HUDEP-2 (cell line): ENCODE results near the gene TMUB1.
A peak's percentile ranks its signal among the peaks of the same experiment; 100 is the strongest.

Experiments used
- DNase-seq, 76 experiments: peaks; one replicate each; lab custom pipeline; 2025; ENCODE audit not compliant: unreplicated experiment in 76 of 76; lab: John Stamatoyannopoulos, UW

The TMUB1 gene

DNA sequence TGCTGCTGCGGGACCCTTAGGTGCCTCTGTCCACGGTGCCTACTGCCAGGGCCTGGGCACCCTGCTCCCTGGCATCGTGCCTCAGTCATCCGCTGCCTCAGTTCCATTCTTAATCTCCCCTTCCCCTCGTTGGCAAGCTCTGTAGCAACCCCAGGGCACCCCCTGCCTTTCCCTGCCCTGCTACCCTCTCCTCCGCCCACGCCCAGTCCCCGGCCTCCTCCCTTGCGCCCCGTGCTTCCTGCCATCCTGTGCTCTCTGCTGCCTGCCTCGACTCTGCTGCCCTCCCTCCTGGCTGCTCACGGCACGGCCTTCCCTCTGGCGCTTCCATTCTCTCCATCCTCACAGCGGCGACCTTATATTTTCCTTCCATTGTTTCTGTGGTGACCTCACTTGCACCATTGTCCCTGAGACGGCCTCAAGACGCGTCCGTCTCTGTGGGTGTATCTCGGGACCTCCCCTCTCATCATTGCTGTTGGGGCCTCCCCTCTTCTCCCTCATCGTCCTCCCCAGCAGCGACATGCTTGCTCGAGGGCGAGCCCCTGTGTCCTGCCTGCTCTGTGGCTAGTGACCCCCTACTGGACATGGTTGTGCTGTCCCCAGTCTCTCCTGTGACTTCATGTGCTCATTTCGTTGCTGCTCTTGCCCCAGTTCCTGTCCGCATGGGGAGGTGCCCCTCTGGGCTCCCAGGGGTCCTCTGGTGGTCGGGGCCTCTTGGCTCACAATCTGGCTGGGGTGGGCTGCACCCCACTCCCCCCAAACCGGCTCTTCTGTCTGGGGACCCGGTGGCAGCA, 38.3 kb upstream of the TMUB1 start:
- no peak for DNase-seq

DNA sequence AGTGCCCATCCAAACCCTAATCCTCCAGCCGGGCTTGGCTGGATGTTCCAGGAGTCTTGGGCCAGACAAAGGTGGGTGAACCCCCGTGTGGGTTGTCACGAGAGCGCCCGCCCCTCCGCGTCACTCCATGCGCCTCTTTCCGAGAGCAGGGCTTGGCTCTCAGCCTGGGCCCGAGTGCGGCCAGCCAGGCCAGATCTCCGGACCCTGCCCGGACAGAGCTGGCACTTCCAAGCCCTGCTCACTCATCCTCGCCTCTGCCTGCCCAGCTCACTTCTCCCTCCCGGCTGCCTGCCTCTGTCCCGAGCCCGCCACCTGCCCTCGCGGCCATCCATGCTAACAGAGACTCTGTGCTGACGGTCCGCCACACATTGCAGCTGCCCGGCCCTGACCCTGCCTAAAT, 37.6 kb upstream of the TMUB1 start:
- no peak for DNase-seq

DNA sequence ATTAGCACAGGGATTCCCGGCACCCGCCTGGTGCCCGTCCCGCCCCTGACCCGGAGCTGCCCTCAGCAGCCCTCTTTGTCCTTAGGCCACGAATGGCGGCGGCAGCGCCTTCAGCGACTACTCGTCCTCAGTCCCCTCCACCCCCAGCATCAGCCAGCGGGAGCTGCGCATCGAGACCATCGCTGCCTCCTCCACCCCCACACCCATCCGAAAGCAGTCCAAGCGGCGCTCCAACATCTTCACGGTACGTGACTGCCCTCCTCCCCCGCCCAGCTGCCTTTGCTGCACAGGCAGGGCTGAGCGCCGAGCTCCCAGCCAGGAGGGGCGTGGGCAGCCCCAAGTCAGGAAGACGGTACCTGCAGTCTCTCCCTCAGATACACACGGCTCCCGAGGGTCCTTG, 36.6 kb upstream of the TMUB1 start:
- no peak for DNase-seq

DNA sequence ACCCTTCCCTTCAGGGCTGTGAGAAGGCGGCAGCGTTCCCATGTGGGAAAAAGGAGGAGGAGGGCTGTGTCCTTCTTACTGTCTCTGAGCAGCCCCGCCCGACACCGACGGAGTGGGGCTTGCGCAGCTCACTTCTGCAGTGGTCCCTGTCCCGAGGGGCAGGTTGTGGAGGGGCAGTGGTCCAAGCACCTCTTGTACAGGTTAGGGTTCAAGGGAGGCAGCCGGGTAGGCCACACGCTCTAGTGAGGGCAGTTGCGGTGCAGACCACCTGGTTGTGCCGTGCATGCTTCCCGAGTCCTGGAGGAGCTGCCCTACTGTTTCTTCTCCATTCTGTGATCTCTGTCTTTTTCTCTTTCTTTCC, 35.7 kb upstream of the TMUB1 start:
- DNase-seq = no peak

DNA sequence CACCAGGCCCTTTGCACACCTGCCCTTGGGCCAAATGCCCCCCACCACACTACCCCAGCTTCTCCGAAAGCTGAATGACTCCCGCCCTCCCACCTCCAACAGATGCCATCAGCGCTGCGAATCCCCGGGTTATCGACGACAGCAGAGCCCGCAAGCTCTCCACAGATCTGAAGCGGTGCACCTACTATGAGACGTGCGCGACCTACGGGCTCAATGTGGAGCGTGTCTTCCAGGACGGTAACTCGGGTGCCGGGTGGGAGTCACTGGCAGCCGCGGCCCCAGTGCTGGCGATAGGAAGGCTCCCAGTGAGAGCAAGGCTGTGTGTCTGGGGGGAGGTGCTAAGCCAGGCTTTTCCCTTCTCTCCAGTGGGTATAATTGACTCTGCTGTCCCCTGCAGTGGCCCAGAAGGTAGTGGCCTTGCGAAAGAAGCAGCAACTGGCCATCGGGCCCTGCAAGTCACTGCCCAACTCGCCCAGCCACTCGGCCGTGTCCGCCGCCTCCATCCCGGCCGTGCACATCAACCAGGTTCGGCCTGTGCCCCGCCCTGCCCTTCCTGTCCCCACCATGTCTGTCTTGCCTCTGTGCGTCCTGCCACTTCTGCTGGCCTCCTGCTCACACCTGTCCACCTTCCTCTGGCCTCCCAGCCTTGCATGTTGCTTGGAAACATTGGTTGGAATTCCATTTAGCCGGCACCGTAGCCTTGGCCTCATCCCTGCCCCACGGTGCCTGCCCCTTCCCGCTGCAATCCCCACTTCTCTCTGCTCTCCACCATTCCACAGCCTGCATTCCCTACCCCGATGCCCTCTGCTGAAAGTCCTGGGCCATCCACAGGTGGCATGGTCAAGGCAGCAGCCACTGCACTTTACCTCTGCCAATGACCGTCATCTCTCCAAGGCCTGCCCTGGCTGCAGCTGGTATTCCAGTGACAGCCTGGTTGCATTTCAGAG, 35.1 kb upstream of the TMUB1 start:
- no peak for DNase-seq

DNA sequence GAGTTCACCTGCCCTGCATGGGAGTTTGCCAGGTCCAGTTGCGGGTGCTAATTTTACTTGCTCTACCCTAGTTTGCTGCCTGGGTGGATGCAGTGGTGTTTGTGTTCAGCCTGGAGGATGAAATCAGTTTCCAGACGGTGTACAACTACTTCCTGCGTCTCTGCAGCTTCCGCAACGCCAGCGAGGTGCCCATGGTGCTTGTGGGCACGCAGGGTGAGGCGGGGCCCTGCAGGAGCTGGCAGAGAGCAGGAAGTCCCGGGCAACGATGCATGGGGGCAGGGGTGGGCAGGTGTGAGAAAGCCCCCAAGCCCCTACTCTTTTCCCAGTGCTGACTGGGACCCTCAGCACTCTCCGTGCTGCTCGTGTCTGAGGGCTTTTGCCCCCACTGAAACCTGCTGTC, 34.3 kb upstream of the TMUB1 start:
- DNase-seq = no peak

DNA sequence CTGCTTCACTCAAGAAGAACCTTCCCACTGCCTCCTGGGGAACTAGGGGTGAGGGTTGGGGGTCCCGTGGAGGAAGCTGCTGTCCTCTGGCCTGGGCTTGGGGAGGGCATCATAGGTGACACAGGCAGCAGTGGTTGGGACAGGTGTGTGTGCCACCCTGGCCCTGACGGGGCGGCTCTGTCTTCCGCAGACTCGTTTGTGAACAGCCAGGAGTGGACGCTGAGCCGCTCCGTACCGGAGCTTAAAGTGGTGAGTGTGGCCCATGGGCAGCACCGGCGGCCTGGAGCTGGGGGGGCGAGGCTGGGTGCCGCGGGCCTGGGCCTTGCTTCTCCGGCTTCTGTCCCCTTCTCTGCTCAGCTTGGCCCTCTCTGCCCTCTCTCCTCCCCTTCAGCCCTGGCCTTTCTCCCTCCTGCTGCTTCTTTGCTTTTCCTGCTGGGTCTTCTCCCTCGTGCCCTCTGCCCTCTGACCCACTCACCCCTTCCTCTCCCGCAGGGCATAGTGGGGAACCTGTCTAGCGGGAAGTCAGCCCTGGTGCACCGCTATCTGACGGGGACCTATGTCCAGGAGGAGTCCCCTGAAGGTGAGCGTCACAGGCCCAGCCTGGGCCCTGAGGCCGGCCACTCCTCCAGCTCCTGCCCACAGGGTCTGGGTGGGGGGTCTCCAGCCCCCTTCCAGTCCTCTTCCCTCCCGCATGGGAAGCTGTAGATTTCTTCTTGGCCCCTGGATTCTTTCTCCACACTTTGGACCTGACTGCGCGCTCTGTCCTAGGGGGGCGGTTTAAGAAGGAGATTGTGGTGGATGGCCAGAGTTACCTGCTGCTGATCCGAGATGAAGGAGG, 33.5 kb upstream of the TMUB1 start:
- no peak for DNase-seq

DNA sequence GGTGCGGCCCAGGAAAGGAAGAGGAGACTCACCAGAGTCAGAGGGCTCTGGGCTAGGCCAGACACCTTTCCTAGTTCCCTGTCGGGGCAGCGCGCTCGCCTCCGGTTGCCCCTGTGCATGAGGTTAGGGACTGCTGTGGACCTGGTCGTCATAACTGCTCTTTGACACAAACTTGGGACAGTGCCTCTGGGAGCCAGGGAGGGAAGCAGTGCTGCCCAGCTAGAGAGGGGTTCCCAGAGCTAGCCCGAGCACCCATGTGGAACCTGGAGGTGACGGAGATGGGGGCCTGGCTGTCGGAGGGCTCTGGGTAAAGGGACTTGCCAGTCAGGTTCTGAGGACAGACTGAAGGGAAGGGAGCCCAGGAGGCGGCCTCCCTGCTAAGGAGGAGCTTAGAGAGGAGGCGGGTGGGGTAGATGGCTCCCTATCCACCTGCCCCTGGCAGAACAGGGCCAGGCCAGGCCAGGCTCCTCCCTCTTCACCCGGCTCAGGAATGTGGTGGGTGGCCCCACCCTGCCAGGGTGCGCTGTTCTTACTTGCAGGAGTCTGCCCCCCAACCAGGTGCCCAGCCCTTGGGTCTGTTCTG, 32.6 kb upstream of the TMUB1 start:
- DNase-seq = peak in 3 of 76 experiments; percentile 3 to 9 (median 4)

DNA sequence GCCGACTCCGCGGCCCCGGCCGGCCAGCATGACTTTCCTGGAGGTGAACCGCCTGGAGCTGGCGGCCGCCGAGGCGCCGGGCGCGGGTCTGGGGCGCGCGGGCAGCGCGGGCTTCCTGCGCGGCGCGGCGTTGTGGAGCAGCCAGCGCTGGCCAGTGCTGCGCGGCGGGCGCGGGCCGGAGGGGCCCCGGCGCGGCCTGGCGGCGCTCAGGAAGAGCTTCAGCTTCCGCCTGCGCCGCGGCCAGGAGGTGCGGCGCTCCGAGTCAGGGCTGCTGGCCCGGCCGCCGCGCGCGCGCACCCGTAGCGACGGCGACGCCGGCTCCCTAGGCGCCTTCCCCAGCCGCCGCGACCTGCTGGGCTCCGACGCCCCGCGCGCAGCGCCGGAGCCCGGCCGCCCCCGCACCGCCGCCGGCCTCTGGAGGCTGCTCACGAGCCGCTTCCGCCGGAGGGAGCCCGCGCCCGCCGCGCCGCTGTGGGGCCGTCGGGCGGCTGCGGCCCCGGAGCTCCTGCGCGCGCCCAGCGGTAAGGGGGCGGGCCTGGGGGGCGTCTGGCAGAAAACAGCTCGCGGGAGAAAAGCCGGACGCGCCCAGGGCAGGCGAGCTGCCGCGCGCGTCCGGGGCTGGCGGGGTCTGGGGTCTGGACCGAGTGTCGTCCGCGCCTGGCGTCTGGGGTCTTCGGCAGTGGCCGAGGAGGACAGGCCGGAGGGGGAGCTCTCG, 32.0 kb upstream of the TMUB1 start:
- DNase-seq = no peak

DNA sequence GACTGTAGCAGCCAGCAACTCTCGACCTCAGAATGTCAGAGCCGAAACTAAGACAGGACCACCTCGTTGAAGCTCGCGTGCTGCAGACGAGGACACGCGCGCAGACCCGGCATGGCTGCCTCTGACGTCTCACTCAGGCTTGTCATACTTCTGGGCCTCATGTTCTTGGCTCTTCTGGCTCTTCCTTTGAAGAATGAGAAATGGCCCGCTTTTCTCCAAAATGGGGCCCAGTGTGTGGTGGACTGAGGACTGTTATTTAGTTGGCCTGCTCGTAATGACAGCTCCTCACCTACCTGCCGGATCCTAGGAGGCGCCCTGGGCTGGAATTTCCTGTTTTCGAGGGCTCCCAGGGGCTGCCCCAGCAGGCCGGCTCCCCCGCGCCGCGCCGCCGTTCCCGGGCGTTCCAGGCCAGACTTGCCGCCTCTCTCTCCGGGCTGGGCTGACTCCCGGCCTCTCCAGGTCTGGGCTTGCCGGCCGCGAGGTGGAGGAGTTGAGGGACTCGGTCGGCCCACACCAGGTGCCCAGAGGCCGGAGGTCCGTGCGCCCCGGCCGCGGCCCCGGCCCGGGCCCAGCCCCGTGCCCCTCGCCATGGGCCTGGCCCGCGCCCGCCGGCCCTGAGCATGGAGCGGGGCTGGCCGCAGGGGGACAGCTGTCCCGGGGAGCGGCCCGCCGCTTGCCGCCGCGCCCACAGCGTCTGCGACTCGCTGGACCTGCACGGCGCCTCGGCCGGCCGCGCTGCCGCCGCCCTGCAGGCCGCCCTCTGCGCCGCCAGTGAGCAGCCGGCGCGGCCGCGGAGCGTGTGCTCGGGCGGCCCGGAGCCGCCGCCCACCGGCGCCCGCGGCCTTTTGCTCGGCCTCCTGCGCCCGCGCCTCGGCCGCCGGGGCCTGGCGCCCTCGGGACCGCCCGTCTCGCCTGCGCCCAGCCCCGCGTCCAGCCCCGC, 31.1 kb upstream of the TMUB1 start:
- DNase-seq = no peak

DNA sequence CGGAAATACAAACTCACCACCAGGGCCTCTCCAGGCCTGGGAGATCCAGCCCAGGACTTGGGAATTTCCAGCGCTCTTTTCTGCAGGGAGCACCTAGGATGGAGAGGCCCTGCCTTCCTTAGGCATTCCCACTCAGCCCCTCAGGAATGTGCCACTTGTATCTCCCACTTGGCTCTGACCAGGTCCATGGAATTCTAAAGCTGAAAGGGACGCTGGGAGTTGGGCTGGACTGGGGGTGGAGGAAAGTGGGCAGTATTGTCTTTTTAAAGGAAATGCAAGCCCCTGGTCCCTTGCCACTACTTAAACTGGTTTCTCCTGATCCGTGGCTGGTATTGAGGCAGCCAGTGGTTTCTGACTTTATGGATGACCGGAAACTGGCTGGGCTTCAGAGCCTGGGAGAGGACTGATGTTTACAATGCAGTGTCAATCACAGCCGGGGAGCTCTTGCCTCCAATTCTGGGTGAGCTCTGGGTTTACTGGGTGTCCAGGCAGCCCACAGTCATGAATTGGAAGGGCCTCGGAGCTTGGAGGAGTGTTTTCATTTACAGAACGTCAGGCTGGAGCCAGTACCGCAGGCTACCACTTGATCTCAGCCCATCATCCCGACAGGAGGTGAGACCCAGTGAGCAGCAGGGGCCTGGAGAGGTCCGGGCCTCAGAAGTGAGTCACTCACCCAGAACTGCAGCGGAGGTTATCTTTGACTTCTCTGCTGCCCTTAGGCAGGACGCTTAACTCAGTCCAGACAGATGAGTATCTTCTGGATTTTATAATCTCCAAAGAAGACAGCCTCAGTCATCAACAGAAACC, 30.3 kb upstream of the TMUB1 start:
- peak in 39 of 76 experiments; percentile 3 to 63 (median 25) for DNase-seq

DNA sequence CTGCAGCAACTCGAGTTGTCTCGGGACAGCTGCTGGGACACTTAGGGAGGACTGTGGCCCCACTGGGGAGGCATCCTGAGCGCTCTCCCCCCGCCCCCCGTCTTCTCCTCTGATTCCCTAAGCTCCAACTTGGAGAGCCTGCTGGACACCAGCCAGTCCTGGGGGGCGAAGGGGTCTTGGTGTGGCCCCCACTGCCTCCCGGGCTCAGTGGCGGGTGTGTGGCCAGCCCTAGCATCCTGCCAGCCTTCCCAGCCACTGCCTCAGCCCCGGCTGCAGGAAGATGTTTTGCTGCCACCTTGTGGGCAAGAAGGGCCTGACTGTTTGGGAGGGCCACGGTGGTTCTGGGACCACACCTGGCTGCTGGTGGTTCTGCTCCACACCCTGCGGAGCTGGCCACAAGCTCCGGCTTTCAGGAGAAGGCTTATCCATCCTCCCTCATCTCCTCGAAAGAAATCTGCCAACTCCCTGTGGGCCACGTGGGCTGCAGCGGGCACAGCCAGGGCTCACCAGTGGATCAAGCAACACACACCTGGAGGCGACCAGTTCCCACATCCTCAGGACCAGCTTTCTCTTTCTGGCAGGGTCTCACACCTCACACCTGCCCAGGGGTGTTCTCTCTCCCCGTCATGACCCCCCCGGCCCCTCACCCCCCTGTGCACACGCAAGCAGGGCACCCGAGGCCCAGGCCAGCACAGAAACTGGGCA, 27.8 kb upstream of the TMUB1 start:
- peak in 62 of 76 experiments; percentile 9 to 77 (median 49) for DNase-seq

DNA sequence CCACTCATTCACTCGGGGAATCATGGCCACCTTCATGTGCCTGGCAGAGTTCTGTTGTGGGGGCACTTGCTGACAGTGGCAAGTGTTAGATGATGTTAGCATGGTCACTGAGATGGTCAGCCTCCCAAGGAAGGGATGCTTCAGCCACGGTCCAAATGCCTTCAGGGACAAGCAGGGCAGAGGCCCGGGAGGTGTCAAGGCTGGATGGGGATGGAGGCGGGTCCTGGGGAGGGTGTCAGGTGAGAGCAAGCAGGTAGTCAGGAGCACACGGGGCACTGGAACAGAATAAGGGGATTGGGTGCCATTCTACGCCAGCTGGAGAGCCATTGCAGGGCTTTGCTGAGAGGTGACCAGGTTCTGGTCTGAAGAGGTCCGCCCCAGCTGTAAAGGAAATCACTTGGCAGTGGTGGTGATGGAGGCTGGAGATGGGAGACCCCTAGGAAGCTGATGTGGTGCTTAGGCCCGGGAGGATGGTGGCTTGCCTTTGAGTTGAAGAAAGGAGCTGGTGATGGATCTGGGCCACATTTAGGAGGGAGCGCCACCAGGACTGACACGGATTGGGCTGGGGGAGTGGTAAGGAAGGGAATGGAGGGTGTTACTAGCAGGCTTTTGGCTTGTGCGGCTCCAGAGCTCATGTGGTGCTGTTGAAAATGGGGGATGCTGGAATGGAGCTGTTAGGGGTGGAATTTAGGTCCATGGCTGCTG, 27.1 kb upstream of the TMUB1 start:
- no peak for DNase-seq

DNA sequence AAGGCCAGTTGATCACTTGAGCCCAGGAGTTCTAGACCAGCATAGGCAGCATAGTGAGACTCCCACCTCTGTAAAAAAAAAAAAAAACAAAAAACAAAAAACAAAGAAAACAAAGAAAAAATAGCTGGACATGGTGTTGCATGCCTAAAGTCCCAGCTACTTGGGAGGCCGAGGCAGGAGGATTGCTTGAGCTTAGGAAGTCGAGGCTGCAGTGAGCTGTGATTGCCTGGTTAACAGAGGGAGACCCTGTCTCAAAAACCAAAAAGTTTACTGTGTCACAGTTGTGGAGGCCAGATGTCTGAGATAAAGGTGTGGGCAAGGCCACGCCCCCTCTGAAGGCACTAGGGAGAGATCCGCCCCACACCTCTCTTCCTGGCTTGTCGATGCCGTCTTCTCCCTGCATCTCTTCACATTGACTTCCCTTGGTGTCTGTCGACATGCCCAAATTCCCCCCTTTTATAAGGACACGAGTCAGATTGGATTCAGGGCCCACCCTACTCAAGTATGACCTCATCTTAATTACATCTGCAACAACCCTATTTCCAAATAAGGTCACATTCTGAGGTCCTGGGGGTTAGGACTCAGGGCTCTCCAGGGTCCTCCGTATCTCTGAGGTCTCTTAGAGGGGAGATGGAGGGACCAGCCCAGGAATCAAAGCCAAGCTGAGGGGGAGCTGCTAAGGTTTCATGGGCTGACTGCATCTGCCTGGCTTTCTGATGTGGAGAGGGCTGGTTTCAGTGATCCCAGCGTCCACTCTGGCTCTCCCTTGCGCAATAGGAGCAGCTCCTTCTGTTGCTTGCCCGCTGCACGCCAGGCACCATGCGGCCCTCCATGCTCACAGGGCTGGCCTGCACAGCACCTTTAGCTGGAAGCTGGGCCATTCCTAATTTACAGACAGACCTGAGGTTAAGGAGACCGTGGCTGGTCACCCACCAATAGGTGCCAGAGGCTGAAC, 26.1 kb upstream of the TMUB1 start:
- peak in 2 of 76 experiments; percentile 9 to 13 for DNase-seq

DNA sequence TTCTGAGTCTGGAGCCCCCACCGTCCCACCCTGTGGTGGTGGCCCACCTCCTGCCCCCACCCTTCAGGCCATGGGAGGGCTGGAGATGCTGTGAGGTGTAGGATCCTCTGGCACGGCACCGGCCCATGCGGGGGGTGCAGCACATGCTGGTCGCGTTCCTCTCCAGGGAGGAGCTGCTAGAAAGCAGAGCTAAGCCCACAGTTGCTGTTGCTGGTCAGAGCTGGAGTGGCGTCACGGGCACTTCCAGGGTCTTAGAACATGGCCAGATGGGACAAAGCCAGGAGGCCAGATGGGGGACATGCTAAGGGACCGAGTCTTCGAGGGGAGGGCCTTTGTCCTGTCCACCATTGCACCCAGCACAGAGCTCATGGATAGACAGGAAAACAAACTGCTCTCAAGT, 24.6 kb upstream of the TMUB1 start:
- DNase-seq = no peak
